PFSK-1 (cell line): ENCODE results near the gene ETV1.

Experiments
- FOXP2 ChIP-seq: optimal IDR thresholded peaks from 2 replicates; pipeline ENCODE3; 2011; ENCODE audit warnings: borderline replicate concordance, control low read depth, inconsistent platforms; ENCODE audit not compliant: insufficient read depth; ENCODE audit errors: extremely low read length, extremely low read depth
- POLR2AphosphoS5 ChIP-seq: IDR thresholded peaks from 2 replicates; pipeline ENCODE4 v1.6.1; 2012; ENCODE audit warnings: low read depth, mild to moderate bottlenecking, control low read depth, low read length, moderate library complexity
- SIN3A ChIP-seq: IDR thresholded peaks from 2 replicates; pipeline ENCODE4 v1.6.1; 2012; ENCODE audit warnings: mild to moderate bottlenecking, low read length, moderate library complexity, borderline replicate concordance; ENCODE audit not compliant: insufficient read depth
- TAF1 ChIP-seq: IDR thresholded peaks from 2 replicates; pipeline ENCODE4 v1.6.1; 2012; ENCODE audit warnings: low read length, control low read depth, borderline replicate concordance; ENCODE audit not compliant: insufficient read depth
- TF ChIP-seq, protein P1 (sequence below), 2 experiments: IDR thresholded peaks; 2 replicates each; pipeline versions ENCODE4 v1.6.1 to v1.8.0; 2011 to 2012; ENCODE audit warnings: low read depth in 2 of 2, low read length in 2 of 2, control low read depth in 1 of 2, inconsistent platforms in 1 of 2, mild to moderate bottlenecking in 1 of 2, moderate library complexity in 1 of 2; ENCODE audit not compliant: insufficient read depth in 1 of 2

DNA sequence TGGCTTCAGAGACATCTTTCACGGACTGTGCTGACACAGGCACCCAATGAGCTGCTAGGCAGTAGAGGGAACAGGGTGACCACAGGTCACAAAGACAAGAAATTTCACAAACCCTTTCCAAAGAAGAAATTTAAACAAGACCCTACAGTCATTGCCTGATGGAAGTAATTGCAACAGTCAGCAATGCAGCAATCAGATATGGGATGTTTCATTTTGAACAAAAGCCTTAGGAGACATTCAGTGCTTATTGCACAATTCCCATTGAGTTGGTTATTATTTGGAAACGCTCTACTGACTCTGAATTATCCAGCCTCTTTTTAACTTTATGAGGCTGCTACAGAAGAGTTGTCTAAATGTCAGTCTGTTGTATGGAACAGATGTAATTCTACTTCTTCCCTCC, 85.5 kb downstream of the ETV1 start:
- TF ChIP-seq TAF1 (no peak), POLR2AphosphoS5 (0 out of 2 replicates have a peak, but pooled peaks have one; percentile 31), SIN3A (no peak), FOXP2 (no peak)
- TF ChIP-seq, protein P1, sequence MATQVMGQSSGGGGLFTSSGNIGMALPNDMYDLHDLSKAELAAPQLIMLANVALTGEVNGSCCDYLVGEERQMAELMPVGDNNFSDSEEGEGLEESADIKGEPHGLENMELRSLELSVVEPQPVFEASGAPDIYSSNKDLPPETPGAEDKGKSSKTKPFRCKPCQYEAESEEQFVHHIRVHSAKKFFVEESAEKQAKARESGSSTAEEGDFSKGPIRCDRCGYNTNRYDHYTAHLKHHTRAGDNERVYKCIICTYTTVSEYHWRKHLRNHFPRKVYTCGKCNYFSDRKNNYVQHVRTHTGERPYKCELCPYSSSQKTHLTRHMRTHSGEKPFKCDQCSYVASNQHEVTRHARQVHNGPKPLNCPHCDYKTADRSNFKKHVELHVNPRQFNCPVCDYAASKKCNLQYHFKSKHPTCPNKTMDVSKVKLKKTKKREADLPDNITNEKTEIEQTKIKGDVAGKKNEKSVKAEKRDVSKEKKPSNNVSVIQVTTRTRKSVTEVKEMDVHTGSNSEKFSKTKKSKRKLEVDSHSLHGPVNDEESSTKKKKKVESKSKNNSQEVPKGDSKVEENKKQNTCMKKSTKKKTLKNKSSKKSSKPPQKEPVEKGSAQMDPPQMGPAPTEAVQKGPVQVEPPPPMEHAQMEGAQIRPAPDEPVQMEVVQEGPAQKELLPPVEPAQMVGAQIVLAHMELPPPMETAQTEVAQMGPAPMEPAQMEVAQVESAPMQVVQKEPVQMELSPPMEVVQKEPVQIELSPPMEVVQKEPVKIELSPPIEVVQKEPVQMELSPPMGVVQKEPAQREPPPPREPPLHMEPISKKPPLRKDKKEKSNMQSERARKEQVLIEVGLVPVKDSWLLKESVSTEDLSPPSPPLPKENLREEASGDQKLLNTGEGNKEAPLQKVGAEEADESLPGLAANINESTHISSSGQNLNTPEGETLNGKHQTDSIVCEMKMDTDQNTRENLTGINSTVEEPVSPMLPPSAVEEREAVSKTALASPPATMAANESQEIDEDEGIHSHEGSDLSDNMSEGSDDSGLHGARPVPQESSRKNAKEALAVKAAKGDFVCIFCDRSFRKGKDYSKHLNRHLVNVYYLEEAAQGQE (IDR thresholded peaks at IDR 0.05; ENCODE audit: insufficient read depth in 1 of 2, low read depth in 2 of 2, low read length in 2 of 2): no peak
